Smooth muscle cell of trachea (primary cell): ENCODE results near the gene CD300E. TPM values are rescaled to one million over a fixed set of nuclear protein-coding genes. Genes with fewer than 3 reads are reported as not detected.

ENCODE experiments used
- total RNA-seq: library from RNA; depleted of rRNA; stranded (reverse); fragments of >200 nt; gene quantifications from 2 replicates; pipeline ENCODE4 v1.2.1, GENCODE V29; 2014

Gene CD300E, protein sequence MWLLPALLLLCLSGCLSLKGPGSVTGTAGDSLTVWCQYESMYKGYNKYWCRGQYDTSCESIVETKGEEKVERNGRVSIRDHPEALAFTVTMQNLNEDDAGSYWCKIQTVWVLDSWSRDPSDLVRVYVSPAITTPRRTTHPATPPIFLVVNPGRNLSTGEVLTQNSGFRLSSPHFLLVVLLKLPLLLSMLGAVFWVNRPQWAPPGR
- not detected in 2 replicates for total RNA-seq

GRCh38 chr17:74623693-74624093 is at the start of gene CD300E:
Gene CD300E (minus strand): TSS chr17:74623738. CDS start chr17:74623621, 117 bp downstream.

GRCh38 chr17:74592087-74592990 is 31.2 kb downstream of the CD300E start, which contains the start of gene CD300LD:
Gene CD300LD (minus strand): TSS chr17:74592283. CDS start chr17:74592202, 81 bp downstream.

GRCh38 chr17:74567397-74567796 is 56.1 kb downstream of the CD300E start, which contains the start of gene CD300H:
Gene CD300H (minus strand): TSS chr17:74567509.

Other genes starting within 250 kb of the CD300E start
- gene GPRC5C, start 191.7 kb downstream of the CD300E start, total RNA-seq = 2.3 and 4.8 TPM in 2 replicates
- 0.50 TPM in 1 of 2 replicates, not detected in the other for gene CD300A, start 157.1 kb downstream of the CD300E start, total RNA-seq
- under 0.01 TPM in 1 of 2 replicates, not detected in the other for gene CD300LB, start 92.3 kb downstream of the CD300E start, total RNA-seq
- gene CD300C, start 77.6 kb downstream of the CD300E start, total RNA-seq = not detected in 2 replicates
- not detected in 2 replicates for gene CD300H, start 56.2 kb downstream of the CD300E start, total RNA-seq
- gene CD300LD, start 31.5 kb downstream of the CD300E start, total RNA-seq = not detected in 2 replicates
- not detected in 2 replicates for gene CD300LF, start 89.2 kb upstream of the CD300E start, total RNA-seq
- 0.83 and 0.87 TPM in 2 replicates for gene RAB37, start 113.5 kb upstream of the CD300E start, total RNA-seq
- gene NHERF1, start 124.9 kb upstream of the CD300E start, total RNA-seq = 10.6 and 12.4 TPM in 2 replicates
- gene NAT9, start 152.6 kb upstream of the CD300E start, total RNA-seq = 38.3 and 44.2 TPM in 2 replicates
- gene GRIN2C, start 236.1 kb upstream of the CD300E start, total RNA-seq = under 0.01 and 1.3 TPM in 2 replicates
- 42.2 and 121 TPM in 2 replicates for gene FDXR, start 249.3 kb upstream of the CD300E start, total RNA-seq